Activated CD8-positive, alpha-beta memory T cell treated with anti-CD3 and anti-CD28 coated beads, Interleukin-2, amount 50 U/mL, for 4 hours (primary cell): ENCODE data around the gene GZMM.
A peak's percentile ranks its signal among the peaks of the same experiment; 100 is the strongest.

ENCODE experiments used
- DNase-seq: peaks from one replicate; pipeline ENCODE4 v3.0.0-alpha.2; 2020

GZMM gene

DNA sequence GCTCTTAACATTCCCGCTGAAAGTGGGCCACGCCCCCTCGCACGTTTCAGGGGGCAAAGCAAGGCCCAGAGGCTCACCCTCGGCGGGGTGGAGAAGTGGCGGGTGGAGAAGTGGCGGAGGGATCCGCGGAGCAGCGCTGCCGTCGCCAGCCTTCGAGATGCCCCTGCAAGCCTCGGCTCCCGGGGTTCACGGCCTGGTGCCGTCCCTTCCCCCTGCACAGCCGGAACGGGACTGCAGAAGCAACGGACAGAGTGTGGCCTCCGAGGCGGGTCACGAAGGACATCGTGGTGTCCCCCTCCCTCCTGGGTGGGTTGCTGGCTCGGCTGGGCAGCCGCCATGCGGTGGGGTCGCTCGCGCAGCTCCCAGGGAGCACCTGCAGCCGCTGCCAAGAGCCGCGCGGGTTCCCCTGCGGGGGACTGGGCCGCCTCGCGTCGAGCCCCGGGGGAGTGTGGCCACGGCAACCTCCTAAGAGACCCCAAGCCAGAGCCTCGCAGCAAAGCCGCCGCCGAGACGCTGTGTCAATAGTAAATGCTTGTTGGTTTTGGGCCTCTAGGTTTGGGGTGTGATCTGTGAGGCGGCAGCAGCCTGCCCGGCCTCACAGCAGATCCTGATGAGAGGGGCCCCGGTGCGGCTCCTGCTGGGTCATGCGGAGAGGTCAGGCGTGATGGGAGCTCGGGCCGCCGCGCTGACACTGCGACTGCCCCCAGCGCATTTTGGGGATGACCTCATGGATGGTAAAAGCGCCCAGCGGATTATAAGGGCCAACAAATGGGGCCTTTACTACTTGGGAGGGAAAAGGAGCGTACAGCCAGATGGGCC lies 31.1 kb upstream of the GZMM start:
- DNase-seq: no peak

DNA sequence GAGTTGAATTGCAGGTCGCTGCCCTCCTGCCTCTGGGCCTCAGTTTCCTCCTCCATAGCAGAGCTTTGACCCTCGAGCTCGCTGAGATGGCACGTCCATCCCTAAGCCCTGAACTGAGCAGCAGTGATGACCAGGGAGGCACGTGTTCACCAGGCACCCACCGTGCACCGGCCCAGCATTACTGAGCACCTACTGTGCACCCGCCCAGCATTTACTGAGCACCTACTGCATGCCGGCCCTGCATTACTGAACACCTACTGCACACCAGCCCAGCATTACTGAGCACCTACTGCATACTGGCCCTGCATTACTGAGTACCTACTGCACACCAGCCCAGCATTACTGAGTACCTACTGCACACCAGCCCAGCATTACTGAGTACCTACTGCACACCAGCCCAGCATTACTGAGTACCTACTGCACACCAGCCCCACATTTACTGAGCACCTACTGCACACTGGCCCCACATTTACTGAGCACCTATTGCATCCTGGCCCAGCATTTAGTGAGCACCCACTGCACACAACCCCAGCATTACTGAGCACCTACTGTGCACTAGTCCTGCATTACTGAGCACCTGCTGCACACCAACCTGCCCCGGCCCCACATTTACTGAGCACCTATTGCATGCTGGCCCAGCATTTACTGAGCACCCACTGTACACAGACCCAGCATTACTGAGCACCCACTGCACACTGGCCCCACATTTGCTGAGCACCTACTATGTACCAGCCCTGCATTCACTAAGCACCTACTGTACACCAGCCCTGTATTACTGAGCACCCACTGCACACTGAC lies 30.3 kb upstream of the GZMM start:
- no peak for DNase-seq

GRCh38 chr19:514166-514663 lies 29.6 kb upstream of the GZMM start:
- DNase-seq: no peak

DNA sequence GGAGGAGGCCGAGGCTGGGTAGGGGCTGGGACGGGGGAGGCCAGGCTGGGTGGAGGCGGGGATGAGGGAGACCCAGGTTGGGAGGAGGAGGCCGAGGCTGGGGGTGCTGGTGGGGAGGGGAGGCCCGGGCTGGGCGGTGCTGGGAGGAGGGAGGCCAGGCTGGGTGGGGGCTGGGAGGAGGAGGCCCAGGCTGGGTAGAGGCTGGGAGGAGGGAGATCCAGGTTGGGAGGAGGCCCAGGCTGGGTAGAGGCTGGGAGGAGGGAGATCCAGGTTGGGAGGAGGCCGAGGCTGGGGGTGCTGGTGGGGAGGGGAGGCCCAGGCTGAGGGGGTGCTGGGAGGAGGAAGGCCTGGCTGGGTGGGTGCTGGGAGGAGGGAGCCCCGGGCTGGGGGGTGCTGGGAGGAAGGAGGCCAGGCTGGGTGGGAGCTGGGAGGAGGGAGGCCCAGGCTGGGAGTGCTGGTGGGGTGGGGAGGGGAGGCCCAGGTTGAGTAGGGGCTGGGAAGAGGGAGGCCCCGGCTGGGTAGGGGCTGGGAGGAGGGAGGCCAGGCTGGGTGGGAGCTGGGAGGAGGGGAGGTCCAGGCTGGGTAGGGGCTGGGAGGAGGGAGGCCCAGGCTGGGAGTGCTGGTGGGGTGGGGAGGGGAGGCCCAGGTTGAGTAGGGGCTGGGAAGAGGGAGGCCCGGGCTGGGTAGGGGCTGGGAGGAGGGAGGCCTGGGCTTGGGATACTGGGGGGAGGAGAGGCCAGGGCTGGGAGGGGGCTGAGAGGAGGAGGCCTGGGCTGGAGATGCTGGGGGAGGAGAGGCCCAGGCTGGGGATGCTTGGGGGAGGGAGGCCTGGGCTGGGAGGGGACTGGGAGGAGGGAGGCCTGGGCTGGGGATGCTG lies 25.9 kb upstream of the GZMM start:
- DNase-seq: no peak

GRCh38 chr19:518598-519231 lies 25.1 kb upstream of the GZMM start:
- peak; percentile 73 for DNase-seq

- no peak for DNase-seq
Observed at GRCh38 chr19:519449-519865, 24.4 kb upstream of the GZMM start.

DNA sequence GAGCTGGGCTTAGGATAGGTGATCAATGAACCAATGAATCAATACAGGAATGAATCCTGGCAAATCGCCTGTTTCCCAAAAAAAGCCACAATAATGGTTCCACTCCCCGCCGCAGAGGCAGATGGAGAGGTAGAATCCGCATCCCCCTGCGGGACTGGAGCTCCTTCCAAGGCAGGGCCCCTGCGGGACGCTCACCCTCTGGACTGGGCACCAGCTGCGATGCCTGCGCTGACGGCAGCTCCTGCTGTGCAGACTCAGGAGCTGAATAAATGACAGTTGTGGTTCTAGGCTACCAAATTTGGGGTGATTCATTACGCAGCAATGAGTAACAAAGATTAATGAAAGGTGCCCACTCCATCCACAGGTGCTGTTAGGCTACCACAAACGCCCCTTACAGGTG lies 21.1 kb upstream of the GZMM start:
- no peak for DNase-seq

- DNase-seq: no peak
Observed at GRCh38 chr19:524062-524674, 19.7 kb upstream of the GZMM start.

- DNase-seq: no peak
Observed at GRCh38 chr19:525029-525428, 18.8 kb upstream of the GZMM start.

DNA sequence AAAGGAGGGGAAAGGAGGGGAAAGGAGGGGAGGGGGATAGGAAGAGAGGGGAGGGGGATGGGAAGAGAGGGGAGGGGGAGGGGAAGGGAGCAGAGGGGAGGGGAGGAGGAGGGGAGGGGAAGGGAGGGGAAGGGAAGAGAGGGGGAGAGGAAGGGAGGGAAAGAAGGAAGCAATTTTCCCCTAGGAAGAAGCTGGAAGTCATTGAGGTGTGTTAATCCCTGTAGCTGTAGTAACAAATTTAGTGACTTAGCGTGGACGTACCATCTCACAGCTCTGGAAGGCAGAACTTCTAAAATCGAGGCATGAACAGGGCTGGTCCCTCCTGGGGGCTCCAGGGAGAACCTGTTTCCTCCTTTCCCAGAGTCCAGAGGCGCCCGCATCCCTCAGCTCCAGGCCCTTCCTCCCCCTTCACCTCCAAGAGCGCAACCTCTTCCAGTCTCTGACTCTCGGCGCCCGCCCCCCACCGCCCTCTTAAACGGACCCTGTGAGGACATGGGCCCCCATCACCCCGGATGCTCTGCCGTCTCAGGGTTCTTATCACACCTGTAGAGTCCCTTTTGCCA lies 17.9 kb upstream of the GZMM start:
- DNase-seq: no peak

- no peak for DNase-seq
Observed at GRCh38 chr19:530134-531008, 13.5 kb upstream of the GZMM start.

- peak; percentile 84 for DNase-seq
Observed at GRCh38 chr19:531009-531752, 12.7 kb upstream of the GZMM start.

DNA sequence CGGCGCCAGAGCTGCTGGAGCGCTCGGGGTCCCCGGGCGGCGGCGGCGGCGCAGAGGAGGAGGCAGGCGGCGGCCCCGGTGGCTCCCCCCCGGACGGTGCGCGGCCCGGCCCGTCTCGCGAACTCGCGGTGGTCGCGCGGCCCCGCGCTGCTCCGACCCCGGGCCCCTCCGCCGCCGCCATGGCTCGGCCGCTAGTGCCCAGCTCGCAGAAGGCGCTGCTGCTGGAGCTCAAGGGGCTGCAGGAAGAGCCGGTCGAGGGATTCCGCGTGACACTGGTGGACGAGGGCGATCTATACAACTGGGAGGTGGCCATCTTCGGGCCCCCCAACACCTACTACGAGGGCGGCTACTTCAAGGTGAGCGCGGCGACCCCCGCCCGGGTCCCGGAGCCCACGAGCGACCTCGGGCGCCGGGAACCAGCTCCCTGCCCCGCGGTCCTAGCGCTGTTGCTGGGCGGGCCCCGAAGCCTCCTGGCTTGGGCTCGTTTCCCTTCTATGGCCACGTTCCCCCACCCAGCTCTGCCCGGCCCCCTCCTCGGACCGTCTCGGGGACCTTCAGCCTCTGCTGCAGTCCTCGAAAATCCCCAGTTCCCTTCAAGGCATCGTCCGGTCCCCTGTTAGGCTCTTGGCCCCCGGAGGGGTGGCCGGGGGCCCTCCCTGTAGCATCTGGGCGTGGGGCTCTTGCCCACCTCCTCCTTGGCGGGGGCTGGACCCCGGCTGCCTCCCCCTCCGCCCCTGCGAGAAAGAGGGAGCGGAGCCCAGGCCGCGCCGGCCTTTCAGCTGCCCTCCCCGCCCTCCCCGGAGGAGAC lies 11.9 kb upstream of the GZMM start, which contains the start of gene CDC34:
Gene CDC34, plus strand, starts transcription at position 8 of the 808 bp plus-strand sequence. Its CDS starts 172 bp downstream, at position 180.
- no peak for DNase-seq

DNA sequence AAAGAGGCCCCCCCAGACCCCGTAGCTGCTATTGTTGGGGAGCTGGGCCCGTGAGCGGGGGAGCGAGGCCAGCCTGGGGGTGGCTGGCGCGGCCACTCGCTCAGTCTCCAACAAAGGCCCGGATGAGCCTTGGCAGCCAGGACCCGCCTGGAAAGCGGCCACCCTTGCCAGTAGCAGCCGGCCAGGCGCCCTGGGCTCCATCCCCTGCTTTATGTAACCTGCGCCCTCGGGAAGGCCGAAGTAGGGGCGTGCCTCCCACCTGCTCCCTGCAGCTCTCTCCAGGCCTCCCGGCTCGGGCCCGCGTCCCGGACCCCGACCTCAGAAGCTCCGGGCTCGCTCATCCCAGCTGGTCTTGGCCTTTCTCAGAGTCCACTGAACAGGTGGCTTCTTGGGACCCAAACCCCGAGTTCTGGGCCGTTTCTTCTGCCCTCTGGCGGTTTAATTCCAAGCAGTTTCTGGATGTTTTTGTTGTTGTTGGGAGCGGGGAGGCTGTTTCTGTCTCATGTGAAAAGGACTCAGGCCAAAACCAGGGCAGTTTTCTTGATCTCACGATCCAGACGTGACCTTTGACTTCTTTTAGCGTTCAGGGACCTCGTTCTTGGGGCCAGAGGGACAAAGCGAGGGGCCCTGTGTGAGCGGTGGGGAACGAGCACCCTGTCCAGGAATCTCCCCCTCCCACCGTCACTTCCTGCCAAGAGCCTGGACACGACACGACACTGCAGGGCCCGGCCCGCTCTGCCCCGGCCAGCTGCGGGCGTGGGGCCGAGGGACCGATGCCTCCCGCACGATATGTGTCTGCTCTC lies 11.1 kb upstream of the GZMM start:
- DNase-seq: no peak

DNA sequence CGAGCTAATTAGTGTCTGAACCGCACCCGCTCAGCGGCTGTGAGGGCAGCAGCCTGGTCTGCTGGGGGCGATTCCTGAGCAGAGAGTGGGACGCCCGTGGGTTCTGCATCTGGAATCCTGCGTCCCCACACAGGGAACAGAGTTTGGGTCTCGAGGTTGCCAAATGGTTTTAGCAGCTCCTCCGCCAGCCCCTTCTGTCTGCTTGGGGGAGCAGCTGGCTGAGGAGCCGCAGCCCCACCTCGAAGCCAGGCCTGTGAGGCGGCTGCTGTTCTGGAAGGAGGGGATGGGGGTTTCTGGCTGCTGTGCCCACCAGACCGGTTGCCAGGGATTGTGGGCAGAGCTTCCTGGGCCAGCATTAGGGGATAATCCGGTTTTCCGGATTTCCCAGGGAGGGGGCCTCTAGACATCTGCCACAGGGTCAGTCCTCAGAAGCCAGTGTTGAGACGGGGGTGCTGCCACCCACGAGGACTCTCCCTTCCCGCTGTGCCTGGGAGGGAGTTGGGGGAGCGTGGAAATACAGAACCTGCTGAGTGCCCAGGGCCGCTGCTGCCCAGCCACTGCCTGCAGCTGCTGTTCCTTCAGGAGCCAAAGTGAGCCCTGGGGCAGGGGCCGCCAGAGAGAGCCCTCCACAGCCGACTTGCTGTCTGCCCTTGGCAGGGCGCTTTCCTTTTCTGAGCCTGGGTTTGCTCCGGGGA lies 10.3 kb upstream of the GZMM start:
- no peak for DNase-seq

DNA sequence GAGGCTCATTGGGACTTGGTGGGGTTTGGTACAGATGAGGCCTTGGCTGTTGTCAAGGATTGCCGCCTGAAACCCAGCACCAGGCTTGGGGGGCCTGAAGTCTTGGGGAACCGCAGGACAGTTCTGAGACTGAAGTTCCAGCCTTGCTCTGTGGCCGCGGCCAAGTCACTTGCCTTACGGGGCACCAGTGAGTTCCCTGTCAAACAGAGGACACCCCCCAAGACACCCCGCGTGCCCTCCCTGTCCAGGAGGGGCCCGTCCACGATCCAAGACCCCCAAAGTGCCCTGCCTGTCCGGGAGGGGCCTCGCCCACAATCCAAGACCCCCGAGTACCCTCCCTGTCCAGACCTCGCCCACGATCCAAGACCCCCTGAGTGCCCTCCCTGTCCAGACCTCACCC lies 9.8 kb upstream of the GZMM start:
- no peak for DNase-seq
